HG02943 (cell line): ENCODE measurements around the gene CCDC112.

Experiments
- ATAC-seq: cut with Tn5 transposase; IDR thresholded peaks from one replicate; pipeline ENCODE4 v1.9.1; 2021; ENCODE audit warnings: mild to moderate bottlenecking, low read depth, moderate library complexity; ENCODE audit not compliant: unreplicated experiment

The CCDC112 gene

DNA sequence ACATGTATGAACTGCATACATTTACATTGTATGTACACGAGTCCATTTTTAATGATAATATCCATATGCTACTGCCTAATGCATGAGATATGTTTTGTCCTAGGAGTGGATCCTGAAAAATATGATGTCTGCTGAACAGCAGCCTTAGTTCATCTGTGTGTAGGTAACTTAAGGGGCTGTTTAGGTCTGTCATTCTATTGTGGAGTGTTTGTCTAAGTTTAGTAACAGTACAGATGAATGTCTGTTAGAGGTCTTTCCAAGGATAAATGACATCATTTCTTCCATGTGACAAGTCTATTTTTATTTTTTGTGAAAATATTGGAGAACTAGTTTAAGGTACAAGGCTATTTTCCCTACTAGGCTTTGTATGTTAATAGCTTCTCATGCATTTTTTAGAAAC lies 22.6 kb upstream of the CCDC112 start:
- no peak for ATAC-seq

- ATAC-seq: no peak
Observed at GRCh38 chr5:115317736-115318135, 21.3 kb upstream of the CCDC112 start.

- ATAC-seq: no peak
Observed at GRCh38 chr5:115317320-115317719, 20.9 kb upstream of the CCDC112 start.

DNA sequence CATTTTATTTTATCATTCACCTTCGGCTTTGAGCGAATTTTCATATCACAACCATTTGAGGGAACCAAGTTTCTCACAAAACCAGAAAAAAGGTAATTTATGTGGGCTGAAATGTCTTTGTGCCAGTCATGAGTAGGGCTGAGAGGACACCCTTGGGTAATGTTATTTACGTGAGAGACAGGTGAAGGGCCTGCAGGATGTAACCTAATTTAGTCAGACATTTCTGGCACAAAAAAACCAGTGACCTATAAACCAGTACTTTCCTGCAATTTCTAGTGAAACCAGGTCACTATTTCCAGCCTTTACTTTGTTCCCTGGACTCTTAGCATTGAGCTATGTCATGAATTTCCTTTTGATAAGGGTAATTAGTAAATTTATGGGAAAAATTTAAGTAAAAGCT lies 17.2 kb upstream of the CCDC112 start:
- no peak for ATAC-seq

- ATAC-seq: no peak
Observed at GRCh38 chr5:115313052-115313451, 16.6 kb upstream of the CCDC112 start.

GRCh38 chr5:115309751-115310370 lies 13.4 kb upstream of the CCDC112 start:
- ATAC-seq: no peak

DNA sequence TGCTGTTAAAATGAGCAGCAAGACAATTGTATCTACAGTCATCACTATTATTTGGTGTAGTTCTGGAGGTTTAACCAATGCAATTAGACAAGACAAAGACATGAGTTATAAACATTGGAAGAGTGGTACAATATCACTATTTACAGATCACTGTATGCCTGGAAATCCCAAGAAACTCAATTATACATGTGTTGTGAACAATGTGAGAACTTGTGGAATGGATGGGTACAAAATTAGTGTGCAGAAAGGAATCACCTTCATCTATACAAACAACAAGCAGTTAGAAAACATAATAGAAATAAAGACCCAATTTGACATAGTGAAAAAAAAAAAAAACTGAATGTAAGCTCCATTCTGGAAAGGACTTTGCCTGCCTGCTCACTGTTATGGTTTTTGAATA lies 12.4 kb upstream of the CCDC112 start:
- no peak for ATAC-seq

DNA sequence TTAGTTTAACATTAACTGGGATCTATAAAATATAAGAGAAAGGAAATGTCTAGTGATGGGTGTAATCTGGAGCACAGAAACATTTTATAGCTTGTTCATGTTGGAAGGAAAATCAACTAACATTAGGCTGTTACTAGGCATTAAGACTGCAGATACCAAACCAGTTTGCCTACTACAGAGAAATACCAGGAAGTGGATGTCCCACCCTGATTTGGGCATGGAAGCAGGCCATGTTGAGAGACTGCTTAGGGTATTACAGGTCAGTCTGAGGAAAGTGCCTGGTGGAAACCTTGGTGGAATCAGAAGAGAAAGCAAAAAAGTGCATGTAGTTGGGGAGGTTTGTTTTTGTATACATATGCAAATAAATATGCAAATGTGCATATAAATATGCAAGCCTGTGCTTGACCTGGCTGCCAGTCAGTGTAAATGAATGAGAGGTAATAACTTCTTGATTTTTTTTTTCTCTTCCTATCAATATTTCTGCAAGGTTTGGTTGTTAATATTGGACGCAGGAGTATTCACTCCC lies 9.6 kb upstream of the CCDC112 start:
- ATAC-seq: no peak

- ATAC-seq: no peak
Observed at GRCh38 chr5:115304496-115304895, 8.0 kb upstream of the CCDC112 start.

GRCh38 chr5:115298811-115299210 lies 2.4 kb upstream of the CCDC112 start:
- no peak for ATAC-seq

DNA sequence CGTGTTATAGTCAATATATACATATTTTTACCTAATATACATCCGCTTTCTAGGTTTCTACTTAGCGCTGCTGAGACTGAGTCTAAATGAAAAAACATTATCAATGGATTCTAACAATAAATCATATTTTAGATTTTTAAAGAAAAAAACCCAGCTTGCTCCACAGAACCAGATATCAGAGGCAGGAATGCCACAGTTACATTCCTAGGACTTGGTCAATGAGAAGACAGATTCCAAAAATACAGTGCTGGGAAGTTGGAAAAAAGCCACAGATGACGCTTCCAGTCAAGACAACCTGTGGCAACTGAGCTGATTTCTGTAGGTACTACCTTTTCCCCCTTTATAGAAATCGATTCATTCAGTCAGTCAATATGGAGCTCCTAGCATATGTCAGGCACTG lies 577 bp upstream of the CCDC112 start:
- ATAC-seq: no peak

DNA sequence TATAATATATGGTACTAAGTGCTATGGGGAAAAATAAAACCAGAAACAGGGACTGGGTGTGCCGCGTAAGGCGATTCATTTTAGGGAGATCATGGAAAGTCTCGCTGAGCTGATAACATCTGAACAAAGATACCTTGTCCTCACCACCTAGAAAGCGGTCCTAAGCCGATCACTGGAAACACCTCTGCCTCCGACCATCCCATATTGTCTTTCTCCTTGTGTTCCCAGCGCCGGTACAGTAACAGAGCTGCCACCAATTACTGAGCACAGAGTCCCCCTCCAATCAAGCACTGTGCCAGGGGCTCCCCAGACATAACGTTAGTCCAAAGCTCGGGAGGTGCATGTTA lies 704 bp downstream of the CCDC112 start:
- ATAC-seq: peak; percentile 21

DNA sequence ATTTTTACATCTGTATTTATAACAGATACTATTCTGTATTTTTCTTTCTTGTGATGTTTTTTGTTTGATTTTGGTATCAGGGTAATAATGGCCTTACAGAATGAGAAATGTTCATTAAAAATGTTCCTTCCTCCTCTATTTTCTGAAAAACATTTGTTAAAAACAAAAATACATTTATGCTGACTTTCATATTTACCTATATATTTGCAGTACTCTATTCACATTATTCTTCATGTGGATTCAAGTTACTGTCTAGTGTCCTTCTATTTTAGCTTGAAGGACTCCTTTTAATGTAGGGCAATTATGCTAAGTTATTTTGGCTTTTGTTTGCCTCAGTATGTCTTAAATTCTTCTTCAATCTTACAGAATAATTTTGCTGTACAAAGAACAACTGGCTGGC lies 5.1 kb downstream of the CCDC112 start:
- ATAC-seq: no peak

GRCh38 chr5:115289104-115289503 lies 7.3 kb downstream of the CCDC112 start:
- no peak for ATAC-seq

DNA sequence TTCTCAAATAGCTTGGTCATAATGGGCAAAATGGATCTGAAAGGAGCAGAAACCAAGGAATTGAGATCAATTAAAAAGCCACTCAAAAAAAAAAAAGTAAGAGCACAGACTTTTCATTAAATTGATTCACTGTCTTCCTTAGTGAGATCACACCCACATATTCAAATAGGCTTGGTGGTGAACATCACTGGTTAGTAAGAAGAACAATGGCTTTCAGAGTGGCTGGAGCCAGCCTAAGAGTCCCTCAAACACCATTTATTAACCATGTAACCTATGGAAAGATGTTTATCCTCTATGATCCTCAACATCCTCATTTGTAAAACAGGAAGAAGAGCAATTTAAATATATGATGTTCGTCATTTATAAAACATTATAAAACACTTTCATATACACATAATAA lies 12.4 kb downstream of the CCDC112 start:
- ATAC-seq: no peak

DNA sequence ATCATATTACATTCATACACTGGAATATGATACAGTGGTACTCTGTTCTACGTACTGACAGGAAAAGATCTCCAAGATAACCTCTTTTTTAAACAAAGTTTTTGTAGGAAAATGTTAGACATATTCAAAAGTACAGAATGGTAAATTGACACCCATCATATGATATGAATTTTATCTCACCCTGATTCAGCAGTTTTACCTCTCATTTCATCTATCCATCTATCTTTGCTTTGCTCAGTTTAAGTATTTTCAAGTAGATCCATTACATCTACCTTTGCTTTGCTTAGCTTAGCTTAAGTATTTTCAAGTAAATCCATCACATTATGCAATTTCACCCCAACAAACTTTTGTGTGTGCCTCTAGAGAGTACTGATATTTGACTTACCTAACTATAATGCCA lies 14.3 kb downstream of the CCDC112 start:
- no peak for ATAC-seq

DNA sequence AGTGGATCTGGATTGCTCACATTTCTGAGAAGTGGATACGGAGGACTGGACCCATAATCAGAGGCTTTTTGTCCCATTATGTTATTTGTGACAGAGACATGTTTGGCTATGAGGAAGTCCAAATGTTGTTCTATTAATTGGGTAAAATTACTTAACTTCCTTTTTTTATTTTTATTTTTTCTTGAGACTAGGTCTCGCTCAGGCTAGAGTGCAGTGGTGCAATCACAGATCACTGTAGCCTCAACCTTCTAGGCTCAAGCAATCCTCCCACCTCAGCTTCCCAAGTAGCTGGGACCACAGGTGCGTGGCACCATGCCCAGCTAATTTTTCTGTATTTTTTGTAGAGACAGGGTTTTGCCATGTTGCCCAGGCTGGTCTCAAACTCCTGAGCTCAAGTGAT lies 21.9 kb downstream of the CCDC112 start:
- ATAC-seq: no peak

DNA sequence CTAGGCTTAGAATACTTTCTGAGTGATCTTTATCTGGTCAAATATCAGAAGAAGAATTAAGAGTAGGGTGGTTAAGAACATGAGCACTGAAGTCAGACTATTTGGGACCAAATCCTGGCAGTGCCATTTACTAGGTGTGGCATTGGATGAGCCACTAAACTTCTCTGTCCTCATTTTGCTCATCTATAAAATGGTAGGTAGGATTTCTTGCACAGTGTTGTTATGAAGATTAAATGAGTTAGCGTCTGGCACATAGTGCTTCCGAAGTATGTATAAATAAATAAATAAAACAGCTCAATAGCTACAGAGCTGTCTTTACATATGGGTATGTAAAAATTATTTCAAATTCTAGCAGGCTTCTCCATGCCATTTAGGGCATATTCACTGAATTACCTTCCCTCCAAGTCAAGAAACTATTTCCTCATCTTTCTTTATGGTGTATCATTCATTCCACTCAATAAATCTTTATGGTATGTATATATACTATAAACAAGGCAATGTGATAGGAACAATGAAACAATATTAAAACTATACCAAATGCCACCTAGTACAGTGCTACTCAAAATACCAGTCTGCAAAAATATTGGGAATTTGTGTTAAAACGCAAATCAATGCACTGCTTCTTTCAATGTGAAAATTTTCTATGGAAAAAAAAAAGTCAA lies 24.0 kb downstream of the CCDC112 start:
- no peak for ATAC-seq

GRCh38 chr5:115271295-115272050 lies 25.0 kb downstream of the CCDC112 start:
- ATAC-seq: no peak

DNA sequence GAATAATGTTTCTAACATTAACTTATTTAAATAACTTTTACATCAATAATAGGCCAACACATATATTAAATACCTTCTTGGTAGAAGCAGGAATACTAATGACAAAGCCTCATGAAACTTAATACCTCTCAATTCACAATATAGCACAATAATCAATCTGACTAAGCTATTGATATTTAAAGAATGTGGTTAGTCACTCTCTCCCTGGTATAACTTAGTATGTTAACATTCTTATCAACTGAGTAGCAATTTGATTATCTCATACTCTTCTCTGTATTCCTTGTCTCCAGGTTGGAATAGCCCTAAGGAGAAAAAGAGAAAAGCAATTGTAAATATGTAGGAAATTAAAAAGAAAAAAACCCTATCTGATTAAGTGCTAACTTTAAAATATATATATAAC lies 28.8 kb downstream of the CCDC112 start:
- ATAC-seq: no peak

DNA sequence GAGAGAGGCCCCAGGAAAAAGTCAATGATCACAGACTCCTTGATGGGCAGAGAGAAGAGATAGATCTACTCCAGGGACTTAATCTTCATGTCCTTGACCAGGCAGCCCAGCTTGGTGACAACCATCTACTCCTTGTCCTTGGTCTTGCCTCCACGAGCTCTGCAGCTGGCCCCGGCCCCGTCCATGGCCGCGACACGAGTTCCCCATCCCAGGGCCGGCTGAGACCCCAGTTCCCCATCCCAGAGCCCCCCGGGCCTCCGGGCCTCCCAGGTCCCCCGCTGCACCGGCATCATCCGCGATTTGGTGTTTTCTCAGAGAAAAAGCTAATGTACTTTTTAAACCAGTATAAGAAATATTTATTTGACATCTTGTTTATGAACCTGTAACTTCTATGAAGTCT lies 31.2 kb downstream of the CCDC112 start:
- no peak for ATAC-seq

DNA sequence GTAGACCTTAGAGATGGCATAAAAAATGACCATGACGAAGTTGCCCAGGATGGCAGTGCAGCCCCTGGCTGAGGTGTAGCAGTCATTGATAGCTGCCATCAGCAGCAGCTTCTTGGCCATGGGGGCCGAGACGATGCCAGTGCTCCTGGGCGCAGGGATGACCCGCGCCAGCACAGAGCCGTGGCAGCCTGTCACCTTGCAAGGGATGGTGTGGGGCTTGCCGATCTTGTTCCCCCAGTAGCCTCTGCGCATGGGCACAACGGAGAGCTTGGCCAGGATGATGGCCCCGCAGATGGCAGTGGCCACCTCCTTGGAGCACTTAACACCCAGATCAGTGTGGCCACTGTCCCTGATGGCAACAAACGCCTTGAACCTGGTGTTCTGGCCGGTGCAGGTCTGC lies 31.7 kb downstream of the CCDC112 start:
- no peak for ATAC-seq
